Islet precursor cell (in vitro differentiated cells): ENCODE data around the gene TTI1.

Experiments
- DNase-seq: peaks from one replicate; pipeline ENCODE4 v3.0.0-alpha.2; 2018

Gene TTI1

DNA sequence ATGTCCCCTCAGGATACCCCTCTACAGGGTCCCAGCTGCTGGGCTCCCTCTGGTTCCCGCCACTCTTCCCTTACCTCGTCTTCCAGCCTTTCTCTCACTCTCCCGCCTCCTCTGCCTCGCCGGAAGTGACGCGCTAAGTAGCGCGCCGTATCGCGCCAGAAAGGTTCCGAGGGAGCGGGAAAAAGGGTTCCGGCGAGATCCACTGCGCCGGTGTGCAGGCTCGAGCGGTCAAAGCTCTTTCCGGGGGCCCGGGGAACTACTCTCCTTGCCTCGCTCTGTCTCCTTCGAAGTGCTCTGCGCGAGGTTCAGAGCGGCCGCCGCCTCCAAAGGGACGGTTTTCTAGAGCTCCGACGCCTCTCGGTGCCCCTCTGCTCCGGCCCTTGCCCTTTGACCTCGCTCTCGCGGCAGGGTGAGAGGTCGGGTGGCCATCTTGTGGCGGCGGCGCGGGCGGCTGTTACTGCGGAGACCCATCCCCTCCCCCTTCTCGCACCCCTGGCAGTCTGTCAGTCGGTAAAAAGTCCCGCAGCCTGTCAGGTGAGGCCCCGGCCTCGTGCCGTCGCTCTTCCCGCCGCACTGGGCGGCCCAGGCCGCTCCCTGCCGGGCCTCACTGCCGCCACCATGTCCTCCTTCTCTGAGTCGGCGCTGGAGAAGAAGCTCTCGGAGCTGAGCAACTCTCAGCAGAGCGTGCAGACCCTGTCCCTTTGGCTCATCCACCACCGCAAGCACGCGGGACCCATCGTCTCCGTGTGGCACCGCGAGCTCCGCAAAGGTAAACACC, at the start of gene TTI1, which contains the start of gene RPRD1B:
Gene TTI1, minus strand, starts transcription at position 127 of the 778 bp plus-strand sequence. CDS start 19,640 bp downstream, outside the sequence.
Gene RPRD1B, plus strand, starts transcription at position 417 of the 778 bp plus-strand sequence. Its CDS starts 202 bp downstream, at position 619.
- peak; percentile 92 for DNase-seq

DNA sequence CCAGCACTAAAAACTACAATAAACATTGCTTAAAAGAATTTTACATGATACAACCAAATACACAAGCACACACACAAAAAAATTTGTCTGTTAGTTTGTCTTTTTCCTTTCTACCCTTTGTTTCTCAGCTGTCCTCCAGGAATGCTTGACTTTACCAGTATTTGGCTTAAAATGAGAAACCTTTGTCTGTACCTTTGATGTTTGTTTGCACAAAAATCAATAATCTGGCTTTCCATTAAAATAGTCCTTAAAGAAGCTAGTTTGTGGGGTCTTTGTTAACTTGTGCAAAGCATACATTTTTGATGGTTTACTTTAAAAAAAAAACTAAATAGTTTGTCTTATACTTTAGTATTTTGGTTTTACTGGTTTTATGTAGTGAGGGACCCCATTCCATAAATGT, 49.6 kb upstream of the TTI1 start:
- no peak for DNase-seq

DNA sequence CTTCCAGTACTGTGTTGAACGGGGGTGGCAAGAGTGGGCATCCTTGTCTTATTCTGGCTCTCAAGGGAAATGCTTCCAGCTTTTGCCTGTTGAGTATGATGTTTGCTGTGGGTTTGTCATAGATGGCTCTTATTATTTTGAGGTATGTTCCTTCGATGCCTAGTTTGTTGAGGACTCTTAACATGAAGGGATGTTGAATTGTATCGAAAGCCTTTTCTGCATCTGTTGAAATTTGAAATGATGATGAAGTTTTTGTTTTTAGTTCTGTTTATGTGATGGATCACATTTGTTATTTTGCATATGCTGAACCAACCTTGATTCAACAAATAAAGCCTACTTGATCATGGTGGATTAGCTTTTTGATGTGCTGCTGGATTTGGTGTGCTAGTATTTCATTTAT, 48.3 kb upstream of the TTI1 start:
- no peak for DNase-seq

DNA sequence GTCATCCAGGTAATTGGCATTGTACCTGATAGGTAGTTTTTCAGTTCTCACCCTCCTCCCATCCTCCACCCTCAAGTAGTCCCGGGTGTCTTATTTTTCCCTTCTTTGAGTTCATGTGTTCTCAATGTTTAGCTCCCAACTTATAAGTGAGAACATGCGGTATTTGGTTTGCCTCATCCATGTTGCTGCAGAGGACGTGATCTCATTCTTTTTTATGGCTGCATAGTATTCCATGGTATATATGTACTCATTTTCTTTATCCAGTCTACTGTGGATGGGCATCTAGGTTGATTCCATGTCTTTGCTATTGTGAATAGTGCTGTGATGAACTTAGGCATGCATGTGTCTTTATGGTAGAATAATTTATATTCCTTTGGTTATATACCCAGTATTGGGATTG, 46.1 kb upstream of the TTI1 start:
- no peak for DNase-seq

DNA sequence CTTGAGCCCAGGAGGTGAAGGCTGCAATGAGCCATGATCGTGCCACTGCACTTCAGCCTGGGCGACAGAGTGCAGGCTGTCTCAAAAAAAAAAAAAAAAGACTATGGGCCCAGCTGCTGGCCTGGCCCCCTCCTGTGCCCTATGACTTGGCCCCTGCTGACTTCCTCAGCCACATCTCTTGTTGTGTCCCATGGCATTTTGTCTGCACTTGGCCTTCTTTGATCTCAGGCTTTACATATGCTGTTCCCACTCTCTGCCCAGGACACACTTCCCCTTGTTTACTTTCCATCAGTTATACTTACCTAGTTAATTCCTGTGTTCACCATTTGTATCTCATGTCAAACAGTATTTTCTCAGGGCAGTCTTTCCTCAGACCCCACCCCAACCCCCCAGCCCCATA, 44.8 kb upstream of the TTI1 start:
- DNase-seq = no peak

DNA sequence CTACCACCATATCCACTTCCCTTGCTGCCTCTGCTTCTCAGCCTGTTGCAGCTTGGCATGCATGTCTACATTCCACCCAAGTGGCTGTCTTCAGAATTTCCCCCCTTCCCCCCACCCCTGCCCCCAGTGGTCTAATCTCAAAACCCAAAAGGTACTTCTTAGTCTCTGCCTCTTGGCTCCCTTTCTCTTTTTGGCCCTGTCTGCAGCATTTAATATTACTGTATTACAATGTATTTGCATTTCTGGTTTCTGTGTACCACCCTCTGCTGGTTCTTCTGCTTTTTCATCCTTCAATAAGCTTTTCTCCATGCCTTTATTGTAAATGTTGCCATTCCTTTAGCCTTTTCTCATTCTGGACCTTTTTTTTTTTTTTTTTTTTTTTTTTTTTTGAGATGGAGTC, 43.3 kb upstream of the TTI1 start:
- no peak for DNase-seq

DNA sequence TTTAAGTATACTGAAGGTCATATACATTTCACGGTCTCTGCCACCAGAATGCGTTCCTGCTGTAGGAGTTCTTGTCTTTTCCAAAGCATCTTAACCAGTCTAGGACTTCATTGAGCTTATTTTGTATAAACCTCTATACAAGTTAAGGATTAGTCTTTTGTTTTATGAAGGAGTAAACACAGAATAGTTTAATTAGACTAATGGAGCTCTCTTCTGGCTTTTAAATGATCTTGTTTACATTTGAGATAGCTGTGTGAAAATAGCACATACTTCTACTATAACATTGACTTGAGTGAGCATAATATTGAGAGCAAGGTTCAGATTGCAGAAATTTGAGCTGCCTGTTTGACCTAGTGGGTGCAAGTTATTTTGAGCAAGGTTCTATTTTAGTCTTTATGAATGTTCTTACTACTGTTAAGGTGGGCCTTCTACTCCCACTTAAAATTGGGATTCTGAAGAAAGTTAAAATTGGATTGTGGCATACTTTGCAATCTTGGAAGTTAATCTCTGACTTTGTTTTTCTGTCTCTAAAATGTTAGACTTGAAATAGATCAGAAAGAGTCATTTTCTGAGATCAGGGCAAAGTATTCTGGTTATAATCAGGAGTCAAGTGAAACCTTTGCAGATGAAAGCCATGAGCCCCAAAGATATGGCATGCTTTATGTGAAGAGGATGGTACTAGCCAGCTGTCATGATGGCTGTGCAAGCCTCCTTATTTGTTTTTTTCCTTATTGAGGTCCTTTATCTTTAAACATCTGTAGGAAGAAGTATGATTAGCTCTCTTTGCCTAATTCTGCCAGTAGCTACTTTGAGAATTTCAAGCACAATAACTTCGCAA, 42.1 kb upstream of the TTI1 start:
- DNase-seq = no peak

DNA sequence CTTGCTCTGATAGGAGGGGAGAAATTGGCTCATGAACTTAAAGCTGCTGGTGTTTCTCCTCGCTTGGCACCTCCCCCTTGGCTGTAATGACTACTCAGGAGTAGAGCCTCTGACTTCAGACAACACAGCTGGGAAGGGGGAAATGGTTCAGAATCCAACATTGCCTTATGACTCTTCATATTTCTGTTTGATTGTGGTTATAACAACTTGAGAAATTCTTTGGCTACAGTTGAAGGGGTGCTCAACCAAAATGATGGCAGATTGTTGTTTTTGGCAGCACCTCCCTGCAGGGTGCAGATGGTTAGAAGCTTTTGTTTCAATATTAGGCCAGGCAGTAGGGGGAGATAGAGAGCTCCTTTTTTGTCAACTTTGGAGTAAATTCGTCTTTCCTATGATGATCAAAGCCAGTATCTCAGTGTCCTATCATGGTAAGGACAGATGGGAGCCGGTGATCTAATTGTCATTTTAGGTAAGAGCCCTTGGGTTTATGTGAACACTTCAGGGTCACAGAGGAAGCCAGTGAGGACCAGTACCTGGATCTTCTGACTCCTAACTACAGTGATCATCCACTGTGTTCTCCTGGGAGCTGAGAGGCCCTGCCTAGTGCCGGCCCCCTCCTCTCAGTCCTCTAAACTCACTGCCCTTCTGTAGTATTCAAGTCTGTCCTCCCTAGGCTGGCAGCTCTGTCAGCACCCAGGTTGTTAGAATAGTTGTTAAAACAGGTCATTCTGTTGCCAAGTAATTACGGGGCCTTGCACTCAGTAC, 40.2 kb upstream of the TTI1 start:
- DNase-seq = peak; percentile 65

DNA sequence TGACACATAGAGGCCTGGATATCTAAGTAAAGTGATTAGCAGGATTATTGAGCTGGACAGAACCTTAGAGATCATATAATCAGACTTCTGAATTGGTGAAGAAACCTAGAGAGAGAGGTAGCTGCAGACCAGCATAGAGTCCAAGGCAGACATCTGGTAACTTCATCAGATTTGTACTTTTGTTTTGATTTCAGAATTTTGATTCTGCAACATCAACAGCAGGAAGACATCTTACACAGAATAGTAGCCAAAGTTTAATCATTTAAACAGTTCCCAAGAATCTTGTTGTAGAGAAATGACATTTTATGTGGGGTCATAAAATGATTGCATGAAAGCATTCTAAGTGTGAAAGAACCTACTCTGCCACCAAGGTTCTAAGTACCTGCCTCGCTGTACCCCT, 39.6 kb upstream of the TTI1 start:
- DNase-seq = no peak

DNA sequence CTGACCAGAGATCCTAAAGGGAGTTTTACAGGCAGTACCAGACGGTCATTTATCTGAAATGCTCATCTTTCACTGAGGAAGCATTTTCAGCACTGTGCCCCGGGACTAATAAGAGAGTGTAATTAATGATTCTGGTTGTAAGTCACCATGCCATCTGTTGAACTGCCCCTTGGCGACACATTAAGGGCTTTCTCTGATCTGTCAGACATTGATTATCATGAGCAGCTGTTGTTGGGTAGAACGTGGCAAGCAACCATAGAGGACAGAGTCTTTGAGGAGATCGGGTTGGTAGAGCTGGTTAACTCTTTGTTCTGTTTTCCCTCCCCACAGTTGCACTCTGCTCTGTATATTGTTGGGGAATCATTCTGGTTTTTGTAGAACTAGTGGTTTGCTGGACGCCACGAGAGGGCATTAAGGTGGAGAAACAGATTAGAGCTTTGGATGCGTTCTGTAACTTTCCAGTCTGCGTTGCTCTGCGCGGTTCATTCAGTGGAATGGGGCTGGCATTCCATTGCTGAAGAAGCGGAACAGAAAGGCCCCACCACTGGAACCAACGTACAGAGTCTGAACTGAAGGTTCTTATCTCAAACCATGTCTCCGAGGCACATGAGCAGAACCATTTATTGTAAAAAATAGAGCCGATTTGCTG, 34.6 kb upstream of the TTI1 start:
- DNase-seq = no peak

DNA sequence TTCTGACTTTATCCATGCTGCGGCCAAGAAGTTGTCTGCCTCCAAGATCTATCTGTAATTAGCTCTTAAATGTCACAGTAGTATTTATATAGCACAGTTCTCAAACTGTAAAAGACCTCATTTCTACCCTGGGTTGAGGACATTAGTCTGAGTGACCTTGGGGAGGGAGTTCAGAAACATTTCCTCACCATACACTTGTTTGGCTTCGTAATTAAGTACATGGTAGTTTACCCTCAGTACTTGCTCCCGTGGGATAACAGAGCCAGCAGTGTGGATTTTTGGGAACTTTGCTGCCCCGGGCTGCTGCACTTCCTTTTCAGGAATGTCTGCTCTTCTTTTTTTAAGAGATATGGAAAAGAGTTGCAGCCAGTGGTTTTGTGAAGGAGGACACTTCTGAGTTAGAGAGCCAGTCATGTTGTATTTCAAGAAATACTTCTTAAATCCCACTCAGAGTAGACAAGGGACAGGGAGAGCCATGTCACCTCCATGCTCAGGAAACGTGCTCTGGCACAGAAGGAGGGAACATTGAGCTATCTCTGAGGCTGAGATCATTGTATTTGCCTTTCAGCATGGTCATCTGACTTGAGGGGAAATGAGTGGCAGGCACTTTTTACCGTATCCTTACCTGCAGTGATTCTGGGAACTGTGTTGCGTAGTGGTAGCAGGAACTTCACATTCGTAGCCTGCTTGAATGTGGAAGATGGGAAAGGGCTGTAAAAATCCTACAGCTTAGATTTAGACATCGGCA, 33.9 kb upstream of the TTI1 start:
- no peak for DNase-seq

DNA sequence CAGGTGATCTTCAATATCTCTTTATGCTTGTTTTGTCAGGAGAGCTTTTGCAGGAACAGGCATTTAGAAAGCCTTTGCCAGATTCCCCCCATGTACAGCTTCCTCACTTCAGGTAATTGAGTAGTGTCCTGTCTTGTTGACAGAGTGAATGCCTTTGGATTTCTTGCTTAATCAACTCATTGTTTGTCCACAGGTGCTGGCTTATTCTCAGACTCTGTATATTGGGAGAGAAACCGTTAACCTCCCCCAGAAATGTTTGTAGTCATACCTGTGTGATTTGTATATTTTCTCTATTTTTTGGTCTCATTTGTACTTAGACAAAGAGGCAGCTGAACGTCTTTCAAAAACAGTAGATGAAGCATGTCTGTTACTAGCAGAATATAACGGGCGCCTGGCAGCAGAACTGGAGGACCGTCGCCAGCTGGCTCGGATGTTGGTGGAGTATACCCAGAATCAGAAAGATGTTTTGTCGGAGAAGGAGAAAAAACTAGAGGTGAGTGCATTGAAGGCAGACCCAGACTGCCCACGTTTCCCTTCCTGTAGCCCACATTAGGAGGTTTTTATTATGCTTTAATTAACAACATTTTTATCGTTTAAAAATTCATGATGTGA, 32.6 kb upstream of the TTI1 start:
- DNase-seq = no peak

DNA sequence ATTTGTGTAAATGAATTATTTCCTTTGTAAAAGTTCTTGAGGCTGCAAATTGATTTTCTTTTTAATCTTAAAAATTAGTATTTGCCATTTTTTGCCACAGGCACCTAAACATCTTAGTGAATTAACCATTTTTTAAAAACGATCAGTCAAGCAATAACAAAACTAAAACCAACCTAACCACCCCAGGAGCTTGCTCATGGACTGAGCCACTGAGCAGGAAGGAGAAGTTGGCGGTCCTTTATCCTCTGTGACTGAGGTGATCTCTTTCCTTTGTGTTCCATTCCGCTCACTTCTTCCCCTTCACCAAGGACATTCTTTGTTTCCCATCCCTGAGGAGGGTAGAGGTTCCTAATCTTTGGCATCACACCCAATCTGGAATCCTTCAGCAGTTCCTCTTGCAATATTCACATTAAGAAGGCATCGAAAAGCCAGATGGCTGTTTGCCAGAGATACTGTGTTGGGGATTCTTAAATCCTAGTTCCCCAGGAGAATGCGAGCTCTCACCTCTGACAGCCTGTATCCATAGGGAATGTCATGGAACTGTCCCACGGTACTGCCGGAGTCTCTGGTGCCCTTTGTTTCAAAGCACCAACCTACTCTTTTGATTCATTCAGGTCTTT, 30.8 kb upstream of the TTI1 start:
- no peak for DNase-seq

DNA sequence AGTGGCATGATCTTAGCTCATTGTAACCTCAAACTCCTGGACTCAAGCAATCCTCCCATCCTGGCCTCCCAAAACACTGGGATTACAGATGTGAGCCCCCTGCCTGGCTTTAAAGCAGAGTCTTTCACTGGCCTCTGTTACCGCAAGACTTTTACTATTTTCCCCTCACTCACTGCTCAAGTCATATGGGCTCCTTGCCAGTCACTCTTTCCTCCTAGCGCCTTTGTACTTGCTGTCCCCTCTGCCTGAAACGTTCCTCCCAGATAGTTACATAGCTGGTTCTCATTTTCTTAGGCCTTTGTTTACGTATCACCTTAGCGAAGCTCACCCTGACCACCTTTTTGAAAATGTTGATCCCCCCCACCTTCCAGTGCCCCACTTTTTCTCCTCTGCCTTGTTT, 29.6 kb upstream of the TTI1 start:
- no peak for DNase-seq

DNA sequence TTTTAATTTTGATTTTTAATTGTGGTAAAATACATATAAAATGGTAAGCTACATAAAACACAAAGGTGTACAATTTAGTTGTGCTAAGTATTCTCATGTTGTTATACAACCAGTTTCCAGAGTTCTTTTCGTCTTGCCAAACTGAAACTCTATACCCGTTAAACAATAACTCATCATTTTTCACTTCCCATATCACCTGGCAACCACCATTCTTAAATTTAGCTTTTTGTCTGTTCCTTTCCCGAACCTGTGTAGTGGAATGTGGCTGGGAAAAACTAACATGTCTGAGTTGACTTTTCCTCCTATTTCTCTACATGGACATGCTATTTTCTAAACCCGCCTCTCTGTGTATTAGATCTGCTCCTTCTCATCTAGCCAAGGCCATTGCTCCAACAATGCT, 27.9 kb upstream of the TTI1 start:
- no peak for DNase-seq

DNA sequence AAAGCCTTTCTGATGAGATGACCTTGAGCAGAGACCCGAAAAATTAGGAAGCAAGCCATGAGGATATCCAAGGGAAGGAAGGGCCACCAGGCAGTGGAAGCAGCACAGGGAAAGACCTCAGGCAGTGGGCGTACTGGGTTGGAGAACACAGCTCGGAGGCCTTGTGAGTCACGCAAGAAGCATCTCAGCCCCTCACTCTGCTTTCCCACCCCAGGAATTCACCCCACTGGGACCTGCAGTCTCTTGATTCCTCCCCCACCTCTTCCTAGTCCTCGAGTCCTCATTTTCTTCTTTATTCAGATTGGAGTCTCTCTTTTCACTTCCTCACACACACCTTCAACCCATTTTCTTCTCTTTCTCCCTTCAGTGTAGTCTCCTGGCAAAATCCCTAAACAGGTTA, 27.3 kb upstream of the TTI1 start:
- DNase-seq = peak; percentile 92

DNA sequence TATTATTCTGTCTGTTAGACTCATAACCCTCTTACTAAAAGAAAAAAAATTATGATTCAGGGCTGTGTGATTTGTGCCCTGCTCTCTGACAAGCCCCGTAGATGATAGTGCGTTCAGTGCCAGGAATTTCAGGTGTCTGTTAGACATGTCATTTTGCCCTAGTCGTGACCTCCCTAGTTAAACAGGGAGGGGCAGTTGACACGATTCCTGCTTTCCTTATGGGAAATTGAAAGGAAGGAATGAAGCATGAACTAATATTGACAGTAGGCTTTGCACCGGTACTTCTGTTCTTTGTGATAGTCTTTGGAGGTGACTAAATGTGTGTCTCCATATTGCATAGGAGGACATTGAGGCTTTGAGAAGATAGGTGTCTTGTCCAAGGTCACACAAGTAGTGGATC, 26.6 kb upstream of the TTI1 start:
- DNase-seq = no peak

DNA sequence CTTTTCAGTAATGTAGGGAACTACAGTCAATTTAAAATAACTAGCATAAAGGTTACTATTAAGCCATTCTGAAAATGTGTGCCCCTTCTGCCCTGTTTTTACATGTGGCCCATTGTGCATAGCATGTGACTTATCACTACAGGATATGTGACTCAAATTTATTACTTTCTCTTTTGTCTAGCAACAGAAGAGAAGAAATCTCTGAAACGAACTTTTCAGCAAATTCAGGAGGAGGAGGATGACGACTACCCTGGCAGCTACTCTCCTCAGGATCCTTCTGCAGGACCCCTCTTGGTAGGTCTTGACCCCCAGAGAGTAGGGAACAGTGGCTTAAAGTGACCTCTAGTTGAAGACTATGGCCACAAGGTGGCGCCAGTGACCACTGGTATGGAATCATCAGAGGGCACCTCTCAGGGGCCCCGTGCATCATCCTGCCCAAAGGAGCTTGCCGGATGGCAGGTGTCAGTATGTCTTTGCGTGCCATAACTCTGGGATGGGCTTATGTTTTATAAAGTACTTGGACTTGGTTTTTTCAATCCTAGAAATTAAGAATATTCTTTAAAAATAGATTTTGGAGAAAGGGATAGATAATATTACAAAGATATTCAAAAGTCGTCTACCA, 24.2 kb upstream of the TTI1 start:
- DNase-seq = peak; percentile 88

DNA sequence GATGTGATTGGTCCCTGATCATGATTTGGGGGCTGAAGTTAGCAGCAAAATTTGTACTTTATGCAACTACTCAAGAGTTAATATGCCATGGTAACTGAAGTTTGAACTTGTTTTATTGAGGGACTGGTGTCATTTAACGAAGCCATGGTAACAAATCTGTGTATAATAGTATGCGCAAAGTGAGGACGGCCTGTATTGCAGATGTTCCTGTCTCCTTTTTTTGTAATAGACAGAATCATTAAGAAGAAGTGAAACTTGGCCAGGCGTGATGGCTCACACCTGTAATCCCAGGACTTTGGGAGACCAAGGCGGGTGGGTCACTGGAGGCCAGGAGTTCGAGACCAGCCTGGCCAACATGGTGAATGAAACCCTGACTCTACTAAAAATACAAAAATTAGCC, 22.6 kb upstream of the TTI1 start:
- DNase-seq = no peak

DNA sequence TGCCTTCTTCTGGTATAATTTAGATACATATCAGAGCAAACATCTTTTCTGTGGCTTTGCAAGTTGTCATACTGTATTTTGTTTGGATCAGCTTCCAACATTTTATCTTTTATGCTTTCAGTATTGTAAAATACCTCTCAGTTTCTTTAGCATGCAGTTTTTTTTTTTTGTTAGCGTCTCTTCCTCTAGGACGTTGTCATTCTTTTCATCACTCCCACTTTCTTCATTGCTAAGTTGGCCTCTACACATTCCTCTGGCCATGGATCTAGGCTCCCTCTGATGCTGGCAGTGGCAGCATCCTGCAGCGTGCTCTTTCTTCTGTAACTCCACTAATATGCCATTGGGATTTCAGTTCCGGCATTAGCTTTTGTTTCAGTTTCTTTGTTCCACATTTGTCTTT, 22.0 kb upstream of the TTI1 start:
- DNase-seq = no peak

DNA sequence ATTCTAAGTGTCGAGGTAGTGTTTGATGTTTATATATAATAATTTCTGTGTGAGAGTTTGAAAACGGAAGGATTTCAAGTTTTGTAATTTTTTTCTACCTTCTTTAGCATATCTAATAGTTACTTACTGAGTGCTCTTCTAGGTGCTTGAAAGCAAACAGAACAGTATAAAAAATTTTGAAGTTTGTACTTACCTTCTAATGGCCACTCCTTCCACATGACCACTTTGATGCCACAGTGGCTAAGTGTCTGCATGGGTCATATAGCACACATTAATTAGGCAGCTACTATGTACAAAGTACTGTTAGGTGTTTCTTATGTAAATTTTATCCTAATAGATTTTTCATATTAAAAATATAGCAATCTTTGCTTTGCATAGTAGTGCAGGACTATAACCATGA, 21.4 kb upstream of the TTI1 start:
- DNase-seq = no peak
